Fibroblast of lung (primary cell): Measurements from ENCODE around the gene SMKR1. TPM values are rescaled to one million over a fixed set of nuclear protein-coding genes. Genes with fewer than 3 reads are reported as not detected.
"Not testable (repeated sequence)": the region's sequence is repeated elsewhere in the genome, so short reads cannot be mapped to it uniquely, and the experiment has no call there.

Experiments used
- DNase-seq, 2 donors: peaks; one replicate each; pipeline versions ENCODE4 v3.0.0 to v3.0.0-alpha.2; 2010; ENCODE audit warnings: low read depth in 2 of 2
- H2AFZ ChIP-seq: 2 replicates; pipeline ENCODE4 v1.5.1; 2012; ENCODE audit warnings: low read length, control low read depth, inconsistent platforms
- H3K27ac ChIP-seq: 2 replicates; pipeline ENCODE4 v1.5.1; 2011; ENCODE audit warnings: low read length, control low read depth; ENCODE audit not compliant: insufficient read depth
- H3K27me3 ChIP-seq: 2 replicates; pipeline ENCODE4 v1.5.1; 2011; ENCODE audit warnings: mild to moderate bottlenecking, low read length; ENCODE audit not compliant: control insufficient read depth, insufficient read depth
- H3K36me3 ChIP-seq: 2 replicates; pipeline ENCODE4 v1.5.1; 2011; ENCODE audit warnings: low read length; ENCODE audit not compliant: control insufficient read depth, insufficient read depth
- H3K4me1 ChIP-seq: 2 replicates; pipeline ENCODE4 v1.5.1; 2011; ENCODE audit warnings: low read length; ENCODE audit not compliant: control insufficient read depth, insufficient read depth; ENCODE audit errors: extremely low read depth
- H3K4me2 ChIP-seq: 2 replicates; pipeline ENCODE4 v1.5.1; 2011; ENCODE audit warnings: low read length, control low read depth; ENCODE audit not compliant: insufficient read depth; ENCODE audit errors: extremely low read depth
- H3K4me3 ChIP-seq, 4 experiments: fragments of 200-600 bp in 1 of 4; sonication (generic) in 1 of 4; replicated peaks in 1 of 4; 2 replicates each; pipeline ENCODE4 v1.5.1; 2011 to 2016; ENCODE audit warnings: low read length in 4 of 4, low read depth in 3 of 4, mild to moderate bottlenecking in 3 of 4, control low read depth in 2 of 4, inconsistent platforms in 1 of 4, mixed read lengths in 1 of 4; ENCODE audit not compliant: insufficient read depth in 1 of 4; ENCODE audit errors: control extremely low read depth in 1 of 4
- H3K79me2 ChIP-seq: 2 replicates; pipeline ENCODE4 v1.5.1; 2012; ENCODE audit warnings: mild to moderate bottlenecking, low read length, inconsistent platforms; ENCODE audit not compliant: control insufficient read depth, insufficient read depth
- H3K9ac ChIP-seq: 2 replicates; pipeline ENCODE4 v1.5.1; 2011; ENCODE audit warnings: mild to moderate bottlenecking, low read length, control low read depth; ENCODE audit not compliant: insufficient read depth
- H3K9me3 ChIP-seq: 2 replicates; pipeline ENCODE4 v1.5.1; 2012; ENCODE audit warnings: low read depth, low read length; ENCODE audit not compliant: control insufficient read depth, insufficient read depth
- H4K20me1 ChIP-seq: 2 replicates; pipeline ENCODE4 v1.5.1; 2011; ENCODE audit warnings: low read length; ENCODE audit not compliant: control insufficient read depth, insufficient read depth; ENCODE audit errors: extremely low read depth
- EZH2 ChIP-seq: IDR thresholded peaks from 2 replicates; pipeline ENCODE4 v1.5.1; 2012; ENCODE audit warnings: low read length, control low read depth, mild to moderate bottlenecking; ENCODE audit errors: missing control alignments
- polyA plus RNA-seq, 2 donors: library from polyadenylated mRNA; depleted of rRNA in 1 of 2; stranded (reverse) in 1 of 2; unstranded in 1 of 2; fragments of >200 nt; gene quantifications; 2 replicates each; pipeline ENCODE4 v1.2.1, GENCODE V29; 2011 to 2012; ENCODE audit warnings: missing spikeins in 1 of 2
- total RNA-seq: library from RNA; depleted of rRNA; stranded (reverse); fragments of >200 nt; gene quantifications from 2 replicates; pipeline ENCODE4 v1.2.1, GENCODE V29; 2014
- TF ChIP-seq, protein P1 (sequence below), 2 donors: IDR thresholded peaks in 1 of 2; conservative IDR thresholded peaks in 1 of 2; 1 replicate in 1 of 2; 2 replicates in 1 of 2; pipeline ENCODE4 v1.5.1; 2011 to 2012; ENCODE audit warnings: low read length in 2 of 2, control low read depth in 1 of 2, inconsistent platforms in 1 of 2, low read depth in 1 of 2, mild to moderate bottlenecking in 1 of 2

Gene SMKR1
- total and polyA plus RNA-seq, 2 donors (not counting 1 experiment from before 2014, with no cell fraction given): 0.49 to 3.5 TPM

DNA sequence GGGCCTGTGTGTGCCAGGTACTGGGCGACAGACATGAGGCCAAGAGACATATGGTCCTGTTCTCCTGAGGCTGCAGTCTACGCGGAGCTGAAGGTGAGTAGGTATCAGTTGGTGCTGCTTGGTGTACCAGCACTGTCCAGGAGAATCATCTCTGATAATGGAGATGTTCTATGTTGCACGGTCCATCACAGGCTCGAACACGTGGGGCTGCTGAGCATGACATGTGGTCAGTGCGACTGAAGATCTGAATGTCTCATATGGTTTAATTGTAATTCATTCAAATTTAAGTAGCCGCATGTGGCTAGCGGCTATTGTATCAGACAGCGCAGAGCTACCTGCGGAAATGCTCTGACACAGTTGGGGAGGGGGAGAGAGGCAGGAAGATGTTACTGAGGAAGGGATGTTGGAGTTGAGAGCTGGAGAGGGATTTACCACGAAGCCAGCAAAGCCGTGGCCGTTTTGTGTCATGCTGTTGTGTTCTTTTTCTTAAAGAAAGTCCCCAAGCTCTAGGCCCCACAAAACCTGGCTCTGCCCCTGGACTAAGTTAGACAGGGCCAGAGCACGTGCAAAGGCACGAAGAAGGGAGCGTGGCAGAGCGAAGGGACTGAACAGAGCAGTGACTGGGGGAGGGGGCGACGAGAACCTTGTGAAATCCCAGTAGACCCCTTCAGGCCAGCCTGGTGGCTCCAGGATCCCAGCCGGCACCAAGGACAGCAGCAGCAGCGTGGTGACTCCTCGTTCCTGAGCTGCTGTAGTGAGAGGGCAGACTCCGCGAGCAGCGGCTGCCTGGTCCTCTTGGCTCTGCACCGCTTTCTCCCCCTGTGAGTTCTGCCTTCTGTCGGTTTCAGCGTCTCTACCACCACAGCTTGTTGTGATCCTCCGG, 20.0 kb downstream of the SMKR1 start:
- Histone ChIP-seq H2AFZ (no peak overlapping the region), H3K36me3 (no peaks in the 10 kb centered on the region), H3K4me3 (no peak overlapping the region), H3K4me2 (no peak overlapping the region), H3K4me1 (no peaks in the 10 kb centered on the region), H3K9ac (no peak overlapping the region), H3K27me3 (peaks cover 16% of the 10 kb centered on the region), H3K27ac (no peak overlapping the region), H3K79me2 (no peaks in the 10 kb centered on the region), H4K20me1 (no peaks in the 10 kb centered on the region), H3K9me3 (no peaks in the 10 kb centered on the region)
- no peak for DNase-seq
- TF ChIP-seq EZH2: peak; percentile 25
- TF ChIP-seq, protein P1, sequence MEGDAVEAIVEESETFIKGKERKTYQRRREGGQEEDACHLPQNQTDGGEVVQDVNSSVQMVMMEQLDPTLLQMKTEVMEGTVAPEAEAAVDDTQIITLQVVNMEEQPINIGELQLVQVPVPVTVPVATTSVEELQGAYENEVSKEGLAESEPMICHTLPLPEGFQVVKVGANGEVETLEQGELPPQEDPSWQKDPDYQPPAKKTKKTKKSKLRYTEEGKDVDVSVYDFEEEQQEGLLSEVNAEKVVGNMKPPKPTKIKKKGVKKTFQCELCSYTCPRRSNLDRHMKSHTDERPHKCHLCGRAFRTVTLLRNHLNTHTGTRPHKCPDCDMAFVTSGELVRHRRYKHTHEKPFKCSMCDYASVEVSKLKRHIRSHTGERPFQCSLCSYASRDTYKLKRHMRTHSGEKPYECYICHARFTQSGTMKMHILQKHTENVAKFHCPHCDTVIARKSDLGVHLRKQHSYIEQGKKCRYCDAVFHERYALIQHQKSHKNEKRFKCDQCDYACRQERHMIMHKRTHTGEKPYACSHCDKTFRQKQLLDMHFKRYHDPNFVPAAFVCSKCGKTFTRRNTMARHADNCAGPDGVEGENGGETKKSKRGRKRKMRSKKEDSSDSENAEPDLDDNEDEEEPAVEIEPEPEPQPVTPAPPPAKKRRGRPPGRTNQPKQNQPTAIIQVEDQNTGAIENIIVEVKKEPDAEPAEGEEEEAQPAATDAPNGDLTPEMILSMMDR (conservative IDR thresholded peaks at IDR 0.05 in 1 of 2, IDR thresholded peaks at IDR 0.05 in 1 of 2; ENCODE audit: low read depth in 1 of 2, low read length in 2 of 2): no peak

DNA sequence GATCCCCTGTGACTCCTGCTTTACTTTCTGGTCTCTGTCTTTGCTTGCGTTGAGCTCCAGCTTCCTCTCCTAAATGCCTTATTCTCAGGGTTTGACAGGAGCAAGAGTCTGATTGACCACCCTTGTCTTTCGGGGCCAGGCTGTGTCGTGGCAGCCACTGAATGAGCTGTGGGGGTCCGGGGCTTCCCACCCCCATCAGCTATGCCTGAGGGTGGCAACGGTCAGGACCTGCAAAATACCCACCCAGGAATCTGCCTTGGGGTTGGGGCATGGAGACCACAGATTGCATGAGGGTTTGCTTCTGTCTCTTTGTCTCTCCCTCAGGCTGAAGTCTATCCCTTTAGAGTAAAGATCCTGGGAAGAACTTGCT, 20.6 kb downstream of the SMKR1 start:
- Histone ChIP-seq H3K4me2 (no peak overlapping the region), H3K4me3 (no peak overlapping the region), H3K36me3 (no peaks in the 10 kb centered on the region), H3K27me3 (peaks cover 16% of the 10 kb centered on the region), H3K79me2 (no peaks in the 10 kb centered on the region), H3K9me3 (no peaks in the 10 kb centered on the region), H3K9ac (no peak overlapping the region), H3K27ac (no peak overlapping the region), H3K4me1 (no peaks in the 10 kb centered on the region), H2AFZ (no peak overlapping the region), H4K20me1 (no peaks in the 10 kb centered on the region)
- TF ChIP-seq EZH2: no peak
- TF ChIP-seq, protein P1 (conservative IDR thresholded peaks at IDR 0.05 in 1 of 2, IDR thresholded peaks at IDR 0.05 in 1 of 2; ENCODE audit: low read depth in 1 of 2, low read length in 2 of 2): no peak
- no peak for DNase-seq

DNA sequence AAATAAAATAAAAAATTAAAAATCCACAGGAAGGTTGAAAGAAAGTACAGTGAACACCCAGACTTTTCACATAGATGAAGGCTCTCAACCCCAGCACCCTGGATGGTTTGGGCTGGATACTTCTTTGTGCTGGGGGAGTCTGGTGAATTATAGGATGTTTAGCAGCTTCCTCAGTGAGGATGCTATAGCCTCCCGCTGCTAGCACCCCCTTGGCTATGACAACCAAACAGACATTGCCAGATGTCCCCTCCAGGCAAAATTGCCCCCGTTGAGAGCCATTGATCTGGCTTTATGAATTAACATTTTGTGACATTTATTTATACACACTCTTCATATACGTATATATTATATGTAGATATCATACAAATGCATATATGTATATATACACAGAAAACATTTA, 21.6 kb downstream of the SMKR1 start:
- Histone ChIP-seq H3K4me1 (no peaks in the 10 kb centered on the region), H3K36me3 (no peaks in the 10 kb centered on the region), H3K9me3 (no peaks in the 10 kb centered on the region), H4K20me1 (no peaks in the 10 kb centered on the region), H3K9ac (no peak overlapping the region), H3K79me2 (no peaks in the 10 kb centered on the region), H3K4me2 (no peak overlapping the region), H2AFZ (no peak overlapping the region), H3K27me3 (peaks cover 16% of the 10 kb centered on the region), H3K27ac (no peak overlapping the region), H3K4me3 (no peak overlapping the region)
- TF ChIP-seq, protein P1 (conservative IDR thresholded peaks at IDR 0.05 in 1 of 2, IDR thresholded peaks at IDR 0.05 in 1 of 2; ENCODE audit: low read depth in 1 of 2, low read length in 2 of 2): no peak
- no peak for TF ChIP-seq EZH2
- no peak for DNase-seq

DNA sequence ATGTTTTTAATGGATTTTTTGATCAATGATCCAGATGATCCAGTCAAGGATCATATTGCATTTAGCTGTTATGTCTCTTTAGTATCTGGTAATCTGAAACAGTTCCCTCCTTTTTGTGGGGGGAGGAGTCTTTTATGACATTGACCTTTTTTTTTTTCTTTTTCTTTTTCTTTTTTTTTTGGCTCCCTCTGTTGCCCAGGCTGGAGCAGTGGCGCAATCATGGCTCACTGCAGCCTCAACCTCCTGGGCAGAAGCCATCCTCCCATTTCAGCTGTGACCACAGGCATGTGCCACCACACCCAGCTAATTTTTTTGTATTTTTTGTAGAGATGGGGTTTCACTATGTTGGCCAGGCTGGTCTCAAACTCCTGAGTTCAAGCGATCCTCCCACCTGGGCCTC, 22.1 kb downstream of the SMKR1 start:
- not testable (repeated sequence) for H3K27ac ChIP-seq, H3K4me2 ChIP-seq, H3K4me1 ChIP-seq, H4K20me1 ChIP-seq, H3K79me2 ChIP-seq, H3K36me3 ChIP-seq, H3K9me3 ChIP-seq, H3K4me3 ChIP-seq, H3K9ac ChIP-seq, H2AFZ ChIP-seq
- DNase-seq: peak; percentile 64 to 89
- H3K27me3 ChIP-seq: peaks cover 16% of the 10 kb centered on the region
